ENCODE data around the gene TSPO.

The TSPO gene

GRCh38 chr22:43173566-43173965, 22.2 kb downstream of the TSPO start:
- no peak for TF ChIP-seq CTCF (IDR thresholded peaks at IDR 0.05)

GRCh38 chr22:43173976-43174720, 22.8 kb downstream of the TSPO start:
- no peak for TF ChIP-seq CTCF (IDR thresholded peaks at IDR 0.05)

GRCh38 chr22:43174941-43175531, 23.7 kb downstream of the TSPO start:
- no peak for TF ChIP-seq CTCF (IDR thresholded peaks at IDR 0.05)

GRCh38 chr22:43176090-43176489, 24.7 kb downstream of the TSPO start:
- no peak for TF ChIP-seq CTCF (IDR thresholded peaks at IDR 0.05)

GRCh38 chr22:43177479-43177878, 26.1 kb downstream of the TSPO start:
- TF ChIP-seq CTCF (IDR thresholded peaks at IDR 0.05): no peak

- no peak for TF ChIP-seq CTCF (IDR thresholded peaks at IDR 0.05)
These were observed 28.0 kb downstream of the TSPO start for GRCh38 chr22:43179146-43179910.

- no peak for TF ChIP-seq CTCF (IDR thresholded peaks at IDR 0.05)
These were observed 28.5 kb downstream of the TSPO start for GRCh38 chr22:43179911-43180195.
